CD4-positive, alpha-beta T cell (primary cell): ENCODE results near the gene APOD. TPM values are rescaled to one million over a fixed set of nuclear protein-coding genes. Genes with fewer than 3 reads are reported as not detected.

Source experiments
- ATAC-seq: fragments of 200-7000 bp; cut with Tn5 transposase; one replicate; pipeline ENCODE4 v1.10.0; 2022; ENCODE audit warnings: mild to moderate bottlenecking; ENCODE audit not compliant: poor library complexity
- CTCF ChIA-PET: fragments of 350-600 bp; sonication (Branson Sonifier 250); formaldehyde crosslinking; loops from one replicate; lab custom pipeline; 2021; ENCODE audit warnings: antibody characterized with exemption, inconsistent platforms; lab: Charles Lee
- POLR2A ChIA-PET: fragments of 350-600 bp; sonication (Branson Sonifier 250); formaldehyde crosslinking; loops from one replicate; lab custom pipeline; 2021; ENCODE audit warnings: antibody characterized with exemption, inconsistent platforms; lab: Charles Lee
- DNase-seq, 14 experiments: peaks; one replicate each; pipeline ENCODE4 v3.0.0-alpha.2; 2013 to 2020; ENCODE audit warnings: mixed read lengths in 2 of 14
- H3K27ac ChIP-seq, 2 donors: one replicate each; pipeline versions ENCODE4 v1.5.1 to v1.7.0; 2013; ENCODE audit warnings: low read length in 2 of 2, low read depth in 1 of 2, mild to moderate bottlenecking in 1 of 2
- H3K27me3 ChIP-seq, 2 experiments: 1 replicate in 1 of 2; 2 replicates in 1 of 2; pipeline versions ENCODE4 v1.6.1 to v1.7.0; 2013; ENCODE audit warnings: low read length in 2 of 2, control low read depth in 1 of 2, mild to moderate bottlenecking in 1 of 2, moderate library complexity in 1 of 2; ENCODE audit not compliant: insufficient read depth in 2 of 2, control insufficient read depth in 1 of 2
- H3K36me3 ChIP-seq: one replicate; pipeline ENCODE4 v1.6.1; 2013; ENCODE audit warnings: low read length, control low read depth; ENCODE audit not compliant: insufficient read depth
- H3K4me1 ChIP-seq: one replicate; pipeline ENCODE4 v1.6.1; 2013; ENCODE audit warnings: low read length, control low read depth; ENCODE audit not compliant: insufficient read depth
- H3K4me3 ChIP-seq: one replicate; pipeline ENCODE4 v1.5.1; 2013; ENCODE audit warnings: mild to moderate bottlenecking, low read length, moderate library complexity
- H3K9me3 ChIP-seq, 2 experiments: 1 replicate in 1 of 2; 2 replicates in 1 of 2; pipeline versions ENCODE4 v1.6.1 to v1.7.0; 2013; ENCODE audit warnings: low read length in 2 of 2, mild to moderate bottlenecking in 2 of 2, control low read depth in 1 of 2, moderate library complexity in 1 of 2; ENCODE audit not compliant: control insufficient read depth in 1 of 2, insufficient read depth in 1 of 2
- H3K27ac Mint-ChIP-seq: one replicate; pipeline ENCODE4 v1.8.0; 2020; ENCODE audit warnings: mixed read lengths
- H3K27me3 Mint-ChIP-seq: one replicate; pipeline ENCODE4 v1.8.0; 2021; ENCODE audit warnings: mixed read lengths
- H3K36me3 Mint-ChIP-seq: one replicate; pipeline ENCODE4 v1.8.0; 2021; ENCODE audit warnings: low read depth, mixed read lengths
- H3K4me1 Mint-ChIP-seq: one replicate; pipeline ENCODE4 v1.8.0; 2021; ENCODE audit warnings: low read depth, mixed read lengths
- H3K4me3 Mint-ChIP-seq: one replicate; pipeline ENCODE4 v1.8.0; 2020; ENCODE audit warnings: mild to moderate bottlenecking, mixed read lengths
- H3K9me3 Mint-ChIP-seq: one replicate; pipeline ENCODE4 v1.8.0; 2020; ENCODE audit warnings: mixed read lengths
- CTCF ChIP-seq: fragments of 200-600 bp; IDR thresholded peaks from one replicate; pipeline ENCODE4 v1.8.0; 2022; ENCODE audit warnings: antibody characterized with exemption, mild to moderate bottlenecking
- intact Hi-C, 2 experiments: fragments of 100-400 bp; cut with DNase I in 1 of 2; cut with micrococcal nuclease in 1 of 2; formaldehyde crosslinking; loops; one replicate each; pipeline versions ENCODE4 v1.15.1 to v1.9.0; 2023 to 2025; cut with DNase I, micrococcal nuclease
- total RNA-seq, 174 experiments: library from RNA in 2 of 174; stranded (reverse) in 2 of 174; gene quantifications; one replicate each; pipeline ENCODE4 v1.2.3 and lab custom pipeline; 2021 to 2026

APOD gene
- total RNA-seq, 2 experiments from 2014 or later: not detected

- no peak for TF ChIP-seq CTCF
- H3K27me3 Mint-ChIP-seq: no peaks in the 10 kb centered on the region
- Histone ChIP-seq H3K27me3 (no peaks in the 10 kb centered on the region), H3K27ac (peak overlapping the region; percentile 32 to 79), H3K36me3 (no peaks in the 10 kb centered on the region), H3K4me1 (peaks cover 71% of the 10 kb centered on the region), H3K4me3 (peak overlapping the region; percentile 32), H3K9me3 (no peaks in the 10 kb centered on the region)
- H3K4me1 Mint-ChIP-seq: peaks cover 75% of the 10 kb centered on the region
- peak overlapping the region; percentile 93 for H3K27ac Mint-ChIP-seq
- peaks cover 29% of the 10 kb centered on the region for H3K36me3 Mint-ChIP-seq
- H3K4me3 Mint-ChIP-seq: peak overlapping the region; percentile 88
- CTCF ChIA-PET: interaction anchor here (1.0 to 1.9 kb wide), 2 partner anchors 10 to 275 kb away, joined by 3 to 9 read pairs; partner anchors contain the start of gene XXYLT1
- intact Hi-C loops: loop anchor here in 1 of 2 experiments (5.0 to 10.0 kb wide), 4 partner anchors 356 to 1061 kb away; partner anchors contain the start of genes ATP13A3 and LSG1
- POLR2A ChIA-PET: interaction anchor here (0.7 to 1.9 kb wide), 13 partner anchors 9 to 275 kb away, joined by 3 to 13 read pairs (median 4); partner anchors contain the start of genes ACAP2 and XXYLT1
- DNase-seq: peak in 2 of 14 experiments; percentile 56 to 60
- H3K9me3 Mint-ChIP-seq: no peaks in the 10 kb centered on the region
- no peak for ATAC-seq
Observed at GRCh38 chr3:195546130-195546560, 37.6 kb downstream of the APOD start.

- H3K36me3 ChIP-seq: no peaks in the 10 kb centered on the region
- ATAC-seq (no peak), DNase-seq (no peak)
- H3K27ac ChIP-seq: peak overlapping the region; percentile 65 to 96
- TF ChIP-seq CTCF: no peak
- Mint-ChIP-seq H3K36me3 (peaks cover 44% of the 10 kb centered on the region), H3K27me3 (no peaks in the 10 kb centered on the region), H3K4me1 (peaks cover 73% of the 10 kb centered on the region), H3K9me3 (no peaks in the 10 kb centered on the region), H3K4me3 (peak overlapping the region; percentile 88), H3K27ac (peak overlapping the region; percentile 93)
- H3K27me3 ChIP-seq: no peaks in the 10 kb centered on the region
- intact Hi-C loops: loop anchor here in 1 of 2 experiments (5.0 to 10.0 kb wide), 4 partner anchors 358 to 1060 kb away; partner anchors contain the start of genes ATP13A3 and LSG1
- no peaks in the 10 kb centered on the region for H3K9me3 ChIP-seq
- ChIA-PET CTCF (interaction anchor here (1.9 to 6.2 kb wide), 2 partner anchors 12 to 273 kb away, joined by 9 to 33 read pairs; partner anchors contain the start of gene XXYLT1), POLR2A (interaction anchor here (1.5 to 9.4 kb wide), 5 partner anchors 8 to 273 kb away, joined by 4 to 202 read pairs (median 8); partner anchors contain the start of genes ACAP2 and XXYLT1)
- peaks cover 61% of the 10 kb centered on the region for H3K4me1 ChIP-seq
- H3K4me3 ChIP-seq: peak overlapping the region; percentile 70
Observed at GRCh38 chr3:195544634-195545033, 39.1 kb downstream of the APOD start.

GRCh38 chr3:195544230-195544536 lies 39.6 kb downstream of the APOD start:
- Histone ChIP-seq H3K9me3 (no peaks in the 10 kb centered on the region), H3K4me1 (peaks cover 60% of the 10 kb centered on the region), H3K27me3 (no peaks in the 10 kb centered on the region), H3K4me3 (peak overlapping the region; percentile 70), H3K27ac (peak overlapping the region; percentile 65 to 96), H3K36me3 (no peaks in the 10 kb centered on the region)
- TF ChIP-seq CTCF: no peak
- H3K27ac Mint-ChIP-seq: peak overlapping the region; percentile 93
- H3K4me3 Mint-ChIP-seq: peak overlapping the region; percentile 88
- no peak for DNase-seq
- peaks cover 76% of the 10 kb centered on the region for H3K4me1 Mint-ChIP-seq
- POLR2A ChIA-PET: interaction anchor here (2.4 to 9.4 kb wide), 4 partner anchors 9 to 273 kb away, joined by 7 to 202 read pairs (median 18); partner anchors contain the start of genes ACAP2 and XXYLT1
- intact Hi-C loops: loop anchor here in 1 of 2 experiments (10.0 kb wide), 2 partner anchors 869 to 1059 kb away; partner anchors contain the start of genes ATP13A3 and LSG1
- peaks cover 49% of the 10 kb centered on the region for H3K36me3 Mint-ChIP-seq
- CTCF ChIA-PET: interaction anchor here (6.2 kb wide), 1 partner anchor 13 kb away, joined by 33 read pairs; no protein-coding TSS in a partner anchor
- H3K27me3 Mint-ChIP-seq: no peaks in the 10 kb centered on the region
- no peaks in the 10 kb centered on the region for H3K9me3 Mint-ChIP-seq
- ATAC-seq: no peak
